ENCODE measurements around the gene MROH2A.

MROH2A gene

GRCh38 chr2:233764264-233764663, 13.9 kb upstream of the MROH2A start:
- no peak for DNase-seq (ENCODE audit: extremely low spot score, insufficient read length, low read depth)
- no peak for FAIRE-seq

- no peak for FAIRE-seq
- DNase-seq (ENCODE audit: extremely low spot score, insufficient read length, low read depth) = no peak
Measured at GRCh38 chr2:233764761-233765160, 13.4 kb upstream of the MROH2A start.

GRCh38 chr2:233766416-233766815, 11.7 kb upstream of the MROH2A start:
- DNase-seq (ENCODE audit: extremely low spot score, insufficient read length, low read depth) (no peak), FAIRE-seq (no peak)

- DNase-seq (ENCODE audit: extremely low spot score, insufficient read length, low read depth) (no peak), FAIRE-seq (no peak)
Measured at GRCh38 chr2:233768076-233768475, 10.1 kb upstream of the MROH2A start.

GRCh38 chr2:233769260-233769659, 8.9 kb upstream of the MROH2A start:
- DNase-seq (ENCODE audit: extremely low spot score, insufficient read length, low read depth) (no peak), FAIRE-seq (no peak)

GRCh38 chr2:233772153-233772552, 6.0 kb upstream of the MROH2A start:
- FAIRE-seq (no peak), DNase-seq (ENCODE audit: extremely low spot score, insufficient read length, low read depth) (no peak)

- FAIRE-seq (no peak), DNase-seq (ENCODE audit: extremely low spot score, insufficient read length, low read depth) (no peak)
Measured at GRCh38 chr2:233772583-233772982, 5.5 kb upstream of the MROH2A start.

GRCh38 chr2:233773854-233774253, 4.3 kb upstream of the MROH2A start:
- no peak for DNase-seq (ENCODE audit: extremely low spot score, insufficient read length, low read depth)
- no peak for FAIRE-seq

GRCh38 chr2:233775414-233775813, 2.7 kb upstream of the MROH2A start:
- no peak for FAIRE-seq
- no peak for DNase-seq (ENCODE audit: extremely low spot score, insufficient read length, low read depth)

- FAIRE-seq = no peak
- DNase-seq (ENCODE audit: extremely low spot score, insufficient read length, low read depth) = no peak
Measured at GRCh38 chr2:233779722-233780121, 1.6 kb downstream of the MROH2A start.

GRCh38 chr2:233780771-233781170, 2.6 kb downstream of the MROH2A start:
- no peak for DNase-seq (ENCODE audit: extremely low spot score, insufficient read length, low read depth)
- no peak for FAIRE-seq

GRCh38 chr2:233789554-233789953, 11.4 kb downstream of the MROH2A start:
- DNase-seq (ENCODE audit: extremely low spot score, insufficient read length, low read depth) (no peak), FAIRE-seq (no peak)

GRCh38 chr2:233791151-233791882, 13.2 kb downstream of the MROH2A start:
- FAIRE-seq (no peak), DNase-seq (ENCODE audit: extremely low spot score, insufficient read length, low read depth) (no peak)

GRCh38 chr2:233791883-233792329, 13.8 kb downstream of the MROH2A start:
- no peak for DNase-seq (ENCODE audit: extremely low spot score, insufficient read length, low read depth)
- FAIRE-seq = no peak

- DNase-seq (ENCODE audit: extremely low spot score, insufficient read length, low read depth) (no peak), FAIRE-seq (no peak)
Measured at GRCh38 chr2:233792720-233793119, 14.6 kb downstream of the MROH2A start.

GRCh38 chr2:233793465-233794127, 15.5 kb downstream of the MROH2A start:
- FAIRE-seq (no peak), DNase-seq (ENCODE audit: extremely low spot score, insufficient read length, low read depth) (no peak)

GRCh38 chr2:233794128-233794658, 16.1 kb downstream of the MROH2A start:
- FAIRE-seq = no peak
- DNase-seq (ENCODE audit: extremely low spot score, insufficient read length, low read depth) = no peak

- FAIRE-seq = no peak
Measured at GRCh38 chr2:233795735-233796171, 17.6 kb downstream of the MROH2A start.

GRCh38 chr2:233796254-233796653, 18.1 kb downstream of the MROH2A start:
- no peak for FAIRE-seq

More at GRCh38 chr2:233795735-233796171, 17.6 kb downstream of the MROH2A start:
- no peak for DNase-seq (ENCODE audit: extremely low spot score, insufficient read length, low read depth)

GRCh38 chr2:233798335-233799086, 20.4 kb downstream of the MROH2A start:
- FAIRE-seq (no peak), DNase-seq (ENCODE audit: extremely low spot score, insufficient read length, low read depth) (no peak)

More at GRCh38 chr2:233796254-233796653, 18.1 kb downstream of the MROH2A start:
- no peak for DNase-seq (ENCODE audit: extremely low spot score, insufficient read length, low read depth)

All from GM18507 (cell line).